ENCODE data around the gene GLS2.

DNA sequence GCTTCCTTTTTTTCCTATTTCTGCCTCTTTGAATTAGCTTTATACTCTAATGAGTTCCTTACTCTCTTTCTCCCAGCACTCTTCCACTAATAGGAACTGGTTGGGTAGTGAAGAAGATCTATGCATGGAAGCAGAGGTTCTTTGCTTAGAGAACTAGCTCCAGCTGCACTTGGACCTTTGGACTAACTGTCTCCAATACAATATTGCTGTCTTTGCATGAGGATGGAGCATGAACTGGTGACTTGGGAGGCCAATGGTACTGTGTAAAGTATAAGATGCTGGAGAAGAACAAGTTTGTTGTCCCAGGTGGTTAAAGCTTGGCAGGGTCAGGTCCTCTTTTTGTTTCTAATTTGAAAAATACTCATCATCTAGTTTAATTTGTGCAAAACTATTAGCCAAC lies 2.4 kb upstream of the GLS2 start:
- TF ChIP-seq, protein P1, sequence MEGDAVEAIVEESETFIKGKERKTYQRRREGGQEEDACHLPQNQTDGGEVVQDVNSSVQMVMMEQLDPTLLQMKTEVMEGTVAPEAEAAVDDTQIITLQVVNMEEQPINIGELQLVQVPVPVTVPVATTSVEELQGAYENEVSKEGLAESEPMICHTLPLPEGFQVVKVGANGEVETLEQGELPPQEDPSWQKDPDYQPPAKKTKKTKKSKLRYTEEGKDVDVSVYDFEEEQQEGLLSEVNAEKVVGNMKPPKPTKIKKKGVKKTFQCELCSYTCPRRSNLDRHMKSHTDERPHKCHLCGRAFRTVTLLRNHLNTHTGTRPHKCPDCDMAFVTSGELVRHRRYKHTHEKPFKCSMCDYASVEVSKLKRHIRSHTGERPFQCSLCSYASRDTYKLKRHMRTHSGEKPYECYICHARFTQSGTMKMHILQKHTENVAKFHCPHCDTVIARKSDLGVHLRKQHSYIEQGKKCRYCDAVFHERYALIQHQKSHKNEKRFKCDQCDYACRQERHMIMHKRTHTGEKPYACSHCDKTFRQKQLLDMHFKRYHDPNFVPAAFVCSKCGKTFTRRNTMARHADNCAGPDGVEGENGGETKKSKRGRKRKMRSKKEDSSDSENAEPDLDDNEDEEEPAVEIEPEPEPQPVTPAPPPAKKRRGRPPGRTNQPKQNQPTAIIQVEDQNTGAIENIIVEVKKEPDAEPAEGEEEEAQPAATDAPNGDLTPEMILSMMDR (IDR thresholded peaks at IDR 0.05; ENCODE audit: insufficient read depth, low read length), result no peak
- TF ChIP-seq GABPA (IDR thresholded peaks at IDR 0.05; ENCODE audit: low read depth) (no peak), POLR2AphosphoS5 (IDR thresholded peaks at IDR 0.05; ENCODE audit: low read depth) (no peak)
- TF ChIP-seq, protein P2, sequence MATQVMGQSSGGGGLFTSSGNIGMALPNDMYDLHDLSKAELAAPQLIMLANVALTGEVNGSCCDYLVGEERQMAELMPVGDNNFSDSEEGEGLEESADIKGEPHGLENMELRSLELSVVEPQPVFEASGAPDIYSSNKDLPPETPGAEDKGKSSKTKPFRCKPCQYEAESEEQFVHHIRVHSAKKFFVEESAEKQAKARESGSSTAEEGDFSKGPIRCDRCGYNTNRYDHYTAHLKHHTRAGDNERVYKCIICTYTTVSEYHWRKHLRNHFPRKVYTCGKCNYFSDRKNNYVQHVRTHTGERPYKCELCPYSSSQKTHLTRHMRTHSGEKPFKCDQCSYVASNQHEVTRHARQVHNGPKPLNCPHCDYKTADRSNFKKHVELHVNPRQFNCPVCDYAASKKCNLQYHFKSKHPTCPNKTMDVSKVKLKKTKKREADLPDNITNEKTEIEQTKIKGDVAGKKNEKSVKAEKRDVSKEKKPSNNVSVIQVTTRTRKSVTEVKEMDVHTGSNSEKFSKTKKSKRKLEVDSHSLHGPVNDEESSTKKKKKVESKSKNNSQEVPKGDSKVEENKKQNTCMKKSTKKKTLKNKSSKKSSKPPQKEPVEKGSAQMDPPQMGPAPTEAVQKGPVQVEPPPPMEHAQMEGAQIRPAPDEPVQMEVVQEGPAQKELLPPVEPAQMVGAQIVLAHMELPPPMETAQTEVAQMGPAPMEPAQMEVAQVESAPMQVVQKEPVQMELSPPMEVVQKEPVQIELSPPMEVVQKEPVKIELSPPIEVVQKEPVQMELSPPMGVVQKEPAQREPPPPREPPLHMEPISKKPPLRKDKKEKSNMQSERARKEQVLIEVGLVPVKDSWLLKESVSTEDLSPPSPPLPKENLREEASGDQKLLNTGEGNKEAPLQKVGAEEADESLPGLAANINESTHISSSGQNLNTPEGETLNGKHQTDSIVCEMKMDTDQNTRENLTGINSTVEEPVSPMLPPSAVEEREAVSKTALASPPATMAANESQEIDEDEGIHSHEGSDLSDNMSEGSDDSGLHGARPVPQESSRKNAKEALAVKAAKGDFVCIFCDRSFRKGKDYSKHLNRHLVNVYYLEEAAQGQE (IDR thresholded peaks at IDR 0.05; ENCODE audit: insufficient replicate concordance, low read depth), result no peak

All from HL-60 (cell line).